GM12878 (cell line): ENCODE measurements around the gene NDUFAF5. TPM values are rescaled to one million over a fixed set of nuclear protein-coding genes. Genes with fewer than 3 reads are reported as not detected.
"Not testable (repeated sequence)": the region's sequence is repeated elsewhere in the genome, so short reads cannot be mapped to it uniquely, and the experiment has no call there.

ENCODE experiments used
- ATAC-seq: fragments of 200-7000 bp; cut with Tn5 transposase; 3 replicates; pipeline ENCODE4 v1.9.1; 2020; ENCODE audit warnings: mild to moderate bottlenecking, moderate library complexity
- BruUV-seq: library from RNA; stranded (reverse); fragments of 400-500 nt; replicated peaks from 2 replicates; lab custom pipeline; 2021; lab: Mats Ljungman, UMichigan
- CTCF ChIA-PET: fragments of 300-600 bp; sonication (Branson Sonifier 250); formaldehyde crosslinking; extraction: SDS; loops from one replicate; lab custom pipeline; 2021; ENCODE audit warnings: inconsistent platforms; lab: Yijun Ruan, JAX
- POLR2A ChIA-PET: fragments of 350-600 bp; formaldehyde crosslinking; extraction: SDS; loops from one replicate; lab custom pipeline; 2021; ENCODE audit warnings: inconsistent platforms; lab: Charles Lee
- RAD21 ChIA-PET: fragments of 300-600 bp; sonication (Branson Sonifier 250); formaldehyde crosslinking; loops from one replicate; lab custom pipeline; 2023; ENCODE audit warnings: antibody characterized with exemption; ENCODE audit not compliant: unreplicated experiment; lab: Charles Lee
- SMC1A ChIA-PET: fragments of 300-600 bp; sonication (Branson Sonifier 250); formaldehyde crosslinking; loops from one replicate; lab custom pipeline; 2023; ENCODE audit not compliant: unreplicated experiment, uncharacterized antibody; lab: Charles Lee
- DNase-seq: peaks from one replicate; pipeline ENCODE4 v3.0.0-alpha.2; 2011; ENCODE audit warnings: low read depth, low spot score
- FAIRE-seq: peaks from 3 replicates; lab custom pipeline; 2011; peaks lifted over from hg19 to GRCh38; lab: Jason Lieb, UNC
- H2AFZ ChIP-seq: 2 replicates; pipeline ENCODE4 v1.6.0; 2011; ENCODE audit warnings: low read depth, low read length, control low read depth; ENCODE audit not compliant: control insufficient read depth
- H3K27ac ChIP-seq: 2 replicates; pipeline ENCODE4 v1.5.1; 2011; ENCODE audit warnings: control low read depth; ENCODE audit not compliant: control insufficient read depth, insufficient read depth
- H3K27me3 ChIP-seq, 2 experiments: replicated peaks in 1 of 2; 2 replicates each; pipeline versions ENCODE4 v1.6.0 to v1.6.1; 2011; ENCODE audit warnings: low read length in 1 of 2; ENCODE audit not compliant: control insufficient read depth in 2 of 2, insufficient read depth in 2 of 2
- H3K36me3 ChIP-seq, 2 experiments: 2 replicates each; pipeline ENCODE4 v1.5.1; 2011; ENCODE audit warnings: low read length in 1 of 2; ENCODE audit not compliant: control insufficient read depth in 2 of 2, insufficient read depth in 2 of 2
- H3K4me1 ChIP-seq: 2 replicates; pipeline ENCODE4 v1.6.1; 2011; ENCODE audit warnings: mild to moderate bottlenecking, low read length, moderate library complexity, mixed read lengths; ENCODE audit not compliant: control insufficient read depth, insufficient read depth
- H3K4me2 ChIP-seq: 2 replicates; pipeline ENCODE4 v1.6.0; 2011; ENCODE audit warnings: control low read depth; ENCODE audit not compliant: control insufficient read depth, insufficient read depth
- H3K4me3 ChIP-seq: fragments of 200-600 bp; sonication (generic); 2 replicates; pipeline ENCODE4 v1.5.1; 2016
- H3K79me2 ChIP-seq: 2 replicates; pipeline ENCODE4 v1.6.0; 2011; ENCODE audit warnings: low read length; ENCODE audit not compliant: control insufficient read depth, insufficient read depth
- H3K9ac ChIP-seq: 2 replicates; pipeline ENCODE4 v1.8.0; 2011; ENCODE audit warnings: low read length, control low read depth, mixed read lengths; ENCODE audit not compliant: control insufficient read depth, insufficient read depth
- H3K9me3 ChIP-seq: replicated peaks from 3 replicates; pipeline ENCODE4 v1.5.1; 2011; ENCODE audit warnings: mild to moderate bottlenecking, low read length; ENCODE audit not compliant: control insufficient read depth, insufficient read depth
- H4K20me1 ChIP-seq: 2 replicates; pipeline ENCODE4 v1.6.0; 2011; ENCODE audit not compliant: control insufficient read depth, insufficient read depth
- CBFB ChIP-seq: IDR thresholded peaks from 2 replicates; pipeline ENCODE4 v1.6.1; 2016; ENCODE audit warnings: antibody characterized with exemption, low read depth
- CHD1 ChIP-seq: IDR thresholded peaks from 2 replicates; pipeline ENCODE4 v1.6.1; 2012; ENCODE audit warnings: low read depth, low read length, improper control_type of control experiment
- KDM1A ChIP-seq: fragments of 200-600 bp; sonication (generic); IDR thresholded peaks from 2 replicates; pipeline ENCODE4 v1.6.1; 2016; ENCODE audit warnings: borderline replicate concordance
- REST ChIP-seq: IDR thresholded peaks from 2 replicates; pipeline ENCODE4 v1.6.1; 2012; ENCODE audit warnings: mild to moderate bottlenecking, low read depth, low read length
- SREBF2 ChIP-seq: IDR thresholded peaks from 2 replicates; pipeline ENCODE4 v1.6.1; 2012; ENCODE audit warnings: mild to moderate bottlenecking, low read length
- SUPT20H ChIP-seq: IDR thresholded peaks from 2 replicates; pipeline ENCODE4 v1.6.1; 2011; ENCODE audit warnings: low read depth, mild to moderate bottlenecking, low read length, moderate library complexity, borderline replicate concordance; ENCODE audit not compliant: control insufficient read depth
- WGBS: methylation state at CpG from one replicate; pipeline ENCODE4 v1.1.6; 2016; ENCODE audit warnings: low lambda C conversion rate; ENCODE audit not compliant: insufficient replicate concordance, insufficient coverage; ENCODE audit errors: missing lambda C conversion rate; 5-methylcytosine and 5-hydroxymethylcytosine counted together
- in situ Hi-C: fragments of 300-500 bp; cut with MboI; formaldehyde crosslinking; loops from 9 replicates; pipeline ENCODE4 v1.14.3; 2018; ENCODE audit warnings: mixed read lengths
- intact Hi-C: fragments of 100-400 bp; cut with micrococcal nuclease; formaldehyde crosslinking; loops from one replicate; pipeline ENCODE4 v1.14.2; 2022; ENCODE audit not compliant: unreplicated experiment
- polyA plus RNA-seq, 11 experiments: library from polyadenylated mRNA; depleted of rRNA in 4 of 11; unstranded in 6 of 11; stranded (reverse) in 5 of 11; fragments of >200 nt; fragmentation: Nextera tagmentation in 4 of 11; fragmentation: Illumina TruSeq in 1 of 11; extraction: Ambion mirVana in 4 of 11; extraction: Trizol in 1 of 11; gene quantifications; 1 replicate in 1 of 11; 2 replicates in 10 of 11; pipeline versions ENCODE4 v1.2.1 to v1.2.3, GENCODE V29; 2011 to 2016; ENCODE audit warnings: inconsistent platforms in 2 of 11, missing spikeins in 2 of 11, low read depth in 1 of 11
- total RNA-seq, 4 experiments: library from RNA; depleted of rRNA in 3 of 4; stranded (reverse); fragments of >200 nt in 3 of 4; fragmentation: Illumina TruSeq in 1 of 4; extraction: Trizol in 1 of 4; gene quantifications; 2 replicates each; pipeline versions ENCODE4 v1.2.1 to v1.2.3, GENCODE V29; 2013 to 2021

NDUFAF5 gene
- total and polyA plus RNA-seq, 10 of the 15 experiments (the other 5 are each of a cell fraction or from before 2014, with no cell fraction given): 15.6 to 36.9 (median 28.0) TPM

- ATAC-seq (peak; percentile 31; the same call in 1 of the 3 replicates), DNase-seq (no peak), FAIRE-seq (no peak)
- H4K20me1 ChIP-seq: no peaks in the 10 kb centered on the region
- ChIA-PET SMC1A (interaction anchor here (1.4 to 2.1 kb wide), 2 partner anchors 9 to 19 kb away, joined by 5 to 7 read pairs; no protein-coding TSS in a partner anchor), POLR2A (no interaction called here), RAD21 (interaction anchor here (1.2 kb wide), 1 partner anchor 13 kb away, joined by 3 read pairs; no protein-coding TSS in a partner anchor), CTCF (interaction anchor here (0.7 to 5.0 kb wide), 3 partner anchors 13 to 75 kb away, joined by 3 to 25 read pairs (median 3); no protein-coding TSS in a partner anchor)
- no peak overlapping the region for H3K4me3 ChIP-seq
- H3K27me3 ChIP-seq: no peaks in the 10 kb centered on the region
- no peak overlapping the region for H2AFZ ChIP-seq
- in situ Hi-C loops (no loop called here), intact Hi-C loops (no loop called here)
- H3K4me2 ChIP-seq: no peak overlapping the region
- TF ChIP-seq KDM1A (no peak), SUPT20H (no peak), SREBF2 (no peak), CHD1 (no peak), CBFB (no peak), REST (no peak)
- H3K9me3 ChIP-seq: no peaks in the 10 kb centered on the region
- no peak overlapping the region for H3K9ac ChIP-seq
- H3K36me3 ChIP-seq: peaks cover 0 to 15% of the 10 kb centered on the region in 2 experiments; a peak in 2 of 4 replicates
- no peak overlapping the region for H3K27ac ChIP-seq
- no TSS peak for BruUV-seq
- no peaks in the 10 kb centered on the region; the same call in 1 of the 2 replicates for H3K4me1 ChIP-seq
- WGBS: 88% methylated on average over 1 of the region's 1 CpG
- H3K79me2 ChIP-seq: no peaks in the 10 kb centered on the region
Measured at GRCh38 chr20:13758884-13759283, 25.9 kb upstream of the NDUFAF5 start.

DNA sequence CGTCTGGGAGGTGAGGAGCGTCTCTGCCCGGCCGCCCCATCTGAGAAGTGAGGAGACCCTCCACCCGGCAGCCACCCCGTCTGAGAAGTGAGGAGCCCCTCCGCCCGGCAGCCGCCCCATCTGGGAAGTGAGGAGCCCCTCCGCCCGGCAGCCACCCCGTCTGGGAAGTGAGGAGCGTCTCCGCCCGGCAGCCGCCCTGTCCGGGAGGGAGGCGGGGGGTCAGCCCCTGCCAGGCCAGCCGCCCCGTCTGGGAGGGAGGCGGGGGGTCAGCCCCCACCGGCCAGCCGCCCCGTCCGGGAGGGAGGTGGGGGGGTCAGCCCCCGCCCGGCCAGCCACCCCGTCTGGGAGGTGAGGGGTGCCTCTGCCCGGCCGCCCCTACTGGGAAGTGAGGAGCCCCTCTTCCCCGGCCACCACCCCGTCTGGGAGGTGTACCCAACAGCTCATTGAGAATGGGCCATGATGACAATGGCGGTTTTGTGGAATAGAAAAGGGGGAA lies 24.3 kb upstream of the NDUFAF5 start:
- in situ Hi-C loops, H3K9ac ChIP-seq, H2AFZ ChIP-seq, H3K27ac ChIP-seq, FAIRE-seq, H3K4me1 ChIP-seq, CTCF ChIA-PET, ATAC-seq, POLR2A ChIA-PET, SMC1A ChIA-PET, BruUV-seq, H3K9me3 ChIP-seq, RAD21 ChIA-PET, H3K79me2 ChIP-seq, H3K27me3 ChIP-seq, H3K4me3 ChIP-seq, intact Hi-C loops, H4K20me1 ChIP-seq, H3K4me2 ChIP-seq, DNase-seq: not testable (repeated sequence)
- 86% methylated on average over 7 of the region's 33 CpGs for WGBS
- H3K36me3 ChIP-seq: peaks cover under 1 to 26% of the 10 kb centered on the region in 2 experiments; a peak in 2 of 4 replicates
